GM19463 (cell line): ENCODE results near the gene SLC25A1.
"Not testable (repeated sequence)": the region's sequence is repeated elsewhere in the genome, so short reads cannot be mapped to it uniquely, and the experiment has no call there.

Source experiments
- ATAC-seq: cut with Tn5 transposase; IDR thresholded peaks from one replicate; pipeline ENCODE4 v1.9.1; 2021; ENCODE audit warnings: mild to moderate bottlenecking, moderate library complexity; ENCODE audit not compliant: unreplicated experiment

The SLC25A1 gene

DNA sequence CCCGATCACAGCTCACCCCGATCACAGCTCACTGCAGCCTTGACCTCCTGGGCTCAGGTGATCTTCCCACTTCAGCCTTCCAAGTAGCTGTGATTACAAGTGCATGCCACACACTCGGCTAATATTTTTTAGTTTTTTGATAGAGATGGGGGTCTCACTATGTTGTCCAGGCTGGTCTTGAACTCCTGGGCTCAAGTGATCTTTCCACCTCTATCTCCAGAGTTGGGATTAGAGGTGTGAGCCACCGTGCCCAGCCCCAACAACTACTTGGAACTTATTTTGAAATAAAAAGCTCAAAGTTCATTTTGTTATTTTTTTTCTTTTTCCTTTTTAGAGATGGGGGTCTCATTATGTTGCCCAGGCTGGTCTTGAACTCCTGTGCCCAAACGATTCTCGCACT lies 27.8 kb upstream of the SLC25A1 start:
- no peak for ATAC-seq

GRCh38 chr22:19204640-19205039 lies 26.1 kb upstream of the SLC25A1 start:
- ATAC-seq = no peak

DNA sequence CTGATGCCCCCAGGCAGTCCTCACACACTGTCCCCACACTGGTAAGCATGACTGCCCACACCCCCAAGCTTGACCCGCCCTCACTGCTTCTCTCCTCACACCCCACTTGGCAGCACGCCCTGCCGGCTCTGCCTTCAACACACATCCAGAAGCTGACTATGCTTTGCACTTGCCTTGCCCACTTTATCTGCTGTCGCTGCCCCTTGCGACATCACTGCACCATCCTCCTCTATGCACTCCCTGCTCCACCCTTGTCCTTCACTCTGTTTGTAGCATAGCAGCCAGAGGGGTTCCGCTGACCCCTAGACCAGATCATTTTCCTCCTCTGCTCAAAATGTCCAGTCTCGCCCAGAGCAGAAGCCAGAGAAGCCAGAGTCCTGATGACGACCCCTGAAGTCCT lies 25.3 kb upstream of the SLC25A1 start:
- no peak for ATAC-seq

DNA sequence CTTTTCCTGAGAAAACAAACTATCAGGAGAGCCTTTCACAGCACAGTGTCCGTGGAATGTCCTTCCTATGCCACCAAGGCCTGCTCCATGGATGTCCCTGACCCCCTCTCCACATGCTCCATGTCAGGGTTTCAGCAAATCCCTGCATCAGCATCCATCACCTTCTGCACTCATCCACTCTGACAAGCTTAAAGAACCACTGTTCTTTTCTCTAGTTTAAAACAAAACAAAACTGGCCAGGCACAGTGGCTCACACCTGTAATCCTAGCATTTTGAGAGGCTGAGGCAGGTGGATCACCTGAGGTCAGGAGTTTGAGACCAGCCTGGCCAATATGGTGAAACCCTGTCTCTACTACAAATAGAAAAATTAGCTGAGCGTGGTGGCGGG lies 24.3 kb upstream of the SLC25A1 start:
- ATAC-seq = not testable (repeated sequence)

- ATAC-seq = no peak
Observed at GRCh38 chr22:19201869-19202798, 23.6 kb upstream of the SLC25A1 start.

- ATAC-seq = no peak
Observed at GRCh38 chr22:19201130-19201868, 22.8 kb upstream of the SLC25A1 start.

- no peak for ATAC-seq
Observed at GRCh38 chr22:19199479-19199878, 20.9 kb upstream of the SLC25A1 start.

DNA sequence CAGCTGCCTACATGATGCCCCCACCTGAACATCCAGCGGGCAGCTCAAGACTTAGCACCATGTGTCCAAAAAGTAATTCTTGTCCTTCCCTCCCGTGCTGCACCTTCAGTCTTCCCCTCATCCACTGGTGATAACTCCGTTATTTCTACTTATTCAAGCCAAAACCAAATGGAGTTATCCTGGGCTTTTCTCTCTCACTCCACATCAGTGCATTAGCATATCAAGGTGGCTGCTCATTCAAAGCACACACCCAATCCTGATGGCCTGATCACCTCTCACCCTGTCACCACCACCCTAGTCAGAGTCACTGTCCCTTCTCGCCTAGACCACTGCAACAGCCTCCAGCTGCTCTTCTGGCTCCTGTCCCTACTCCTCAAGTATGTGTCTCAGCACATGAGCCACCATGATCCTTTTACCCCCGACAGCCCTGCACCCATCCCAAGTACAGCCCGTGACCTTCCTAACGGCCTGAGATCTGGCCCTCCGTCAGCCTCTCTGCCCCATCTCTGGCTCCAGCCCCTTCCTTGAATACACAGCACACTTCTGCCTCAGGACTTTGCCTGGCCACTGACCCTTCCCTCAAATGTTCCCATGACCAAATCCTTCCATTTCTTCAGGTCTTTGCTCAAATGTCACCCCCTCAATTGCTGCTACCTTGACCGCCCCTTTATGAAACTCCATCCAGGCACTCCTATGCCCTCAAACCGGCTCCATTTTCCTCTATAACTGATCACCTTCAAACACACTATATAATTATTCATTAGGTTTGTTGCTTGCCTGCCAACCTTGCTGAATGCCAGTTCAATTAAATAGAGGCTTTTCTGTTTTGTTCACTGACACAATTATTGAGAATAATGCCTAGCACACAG lies 19.7 kb upstream of the SLC25A1 start:
- no peak for ATAC-seq

GRCh38 chr22:19196841-19197612 lies 18.5 kb upstream of the SLC25A1 start:
- ATAC-seq = no peak

GRCh38 chr22:19195796-19196731 lies 17.5 kb upstream of the SLC25A1 start:
- no peak for ATAC-seq

- no peak for ATAC-seq
Observed at GRCh38 chr22:19194766-19195536, 16.4 kb upstream of the SLC25A1 start.

GRCh38 chr22:19193879-19194278 lies 15.3 kb upstream of the SLC25A1 start:
- no peak for ATAC-seq

DNA sequence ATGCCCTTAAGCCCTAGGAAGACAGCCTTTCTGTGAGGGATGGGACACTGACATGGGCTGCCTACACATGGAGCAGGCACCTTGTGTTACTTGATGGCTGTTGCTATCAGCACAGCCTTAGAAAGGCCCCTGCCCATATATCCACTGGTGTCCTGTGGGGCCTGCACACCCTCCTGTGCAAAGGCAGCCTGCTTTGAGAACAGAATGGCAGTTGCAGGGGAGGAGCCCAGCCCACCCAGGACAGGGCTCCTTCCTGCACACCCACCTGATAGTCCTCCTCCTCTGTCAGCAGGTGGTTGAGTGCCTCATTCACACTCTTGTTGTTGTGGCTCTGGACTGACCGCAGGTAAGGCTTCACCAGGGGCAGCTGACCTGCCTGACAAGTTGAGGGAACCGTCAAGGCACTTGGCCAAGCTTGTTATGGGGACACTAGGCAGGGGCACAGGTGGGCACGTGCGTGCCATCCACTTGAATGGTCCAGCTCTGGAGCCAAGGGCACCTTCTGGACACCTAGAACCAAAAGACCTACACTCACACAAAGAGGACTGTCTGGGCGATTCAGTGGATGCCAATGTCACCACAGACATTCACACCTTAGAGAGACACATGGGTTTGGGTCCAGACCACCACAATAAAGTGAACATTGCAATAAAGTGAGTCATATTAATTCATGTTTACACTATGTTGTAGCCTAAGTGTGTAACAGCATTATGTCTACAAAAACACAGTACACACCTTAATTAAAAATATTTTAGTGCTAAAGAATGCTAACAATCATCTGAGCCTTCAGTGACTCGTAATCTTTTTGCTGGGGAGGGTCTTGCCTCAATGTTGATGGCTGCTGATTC lies 9.4 kb upstream of the SLC25A1 start:
- ATAC-seq = no peak

- ATAC-seq = no peak
Observed at GRCh38 chr22:19184276-19184997, 5.9 kb upstream of the SLC25A1 start.

DNA sequence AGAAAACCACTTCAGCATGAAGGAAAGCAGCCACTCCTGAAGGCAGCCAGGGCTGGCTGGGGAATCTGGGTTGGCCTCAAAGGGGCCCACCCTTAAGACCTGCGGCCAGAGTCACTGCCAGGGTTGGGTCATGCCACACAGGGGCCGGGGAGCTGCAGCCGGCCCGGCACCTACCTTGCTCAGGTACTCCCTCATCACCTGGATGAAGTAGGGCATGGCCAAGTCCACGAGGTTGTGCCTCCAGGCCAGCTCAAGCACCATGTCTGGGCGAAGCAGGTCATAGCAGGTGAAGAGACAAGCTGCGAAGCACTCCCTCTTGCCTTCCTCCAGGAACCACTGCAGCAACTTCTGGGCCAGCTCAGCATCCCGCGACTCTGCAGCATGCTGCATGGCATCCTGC lies 4.7 kb upstream of the SLC25A1 start:
- ATAC-seq = no peak

GRCh38 chr22:19182472-19183157 lies 4.1 kb upstream of the SLC25A1 start:
- ATAC-seq = no peak
